NCI-H2227 treated with DMSO at 0.1 percent for 48 hours (cell line): ENCODE results near the gene RPL37A.
"Not testable (repeated sequence)": the region's sequence is repeated elsewhere in the genome, so short reads cannot be mapped to it uniquely, and the experiment has no call there.

Experiments
- DNase-seq: peaks from one replicate; lab custom pipeline; 2025; lab: John Stamatoyannopoulos, UW

Gene RPL37A

GRCh38 chr2:216517447-216518225, 19.0 kb downstream of the RPL37A start:
- no peak for DNase-seq

GRCh38 chr2:216518566-216519119, 20.0 kb downstream of the RPL37A start:
- DNase-seq = not testable (repeated sequence)

- DNase-seq = peak; percentile 89
Measured at GRCh38 chr2:216519154-216519762, 20.6 kb downstream of the RPL37A start.

- DNase-seq = no peak
Measured at GRCh38 chr2:216520112-216520511, 21.5 kb downstream of the RPL37A start.

GRCh38 chr2:216522892-216523502, 24.4 kb downstream of the RPL37A start:
- no peak for DNase-seq

GRCh38 chr2:216525972-216526371, 27.3 kb downstream of the RPL37A start:
- no peak for DNase-seq

- DNase-seq = no peak
Measured at GRCh38 chr2:216526939-216527338, 28.3 kb downstream of the RPL37A start.

- DNase-seq = no peak
Measured at GRCh38 chr2:216527600-216527999, 29.0 kb downstream of the RPL37A start.

GRCh38 chr2:216532562-216532961, 33.9 kb downstream of the RPL37A start:
- DNase-seq = no peak

GRCh38 chr2:216533609-216534008, 35.0 kb downstream of the RPL37A start:
- no peak for DNase-seq

- no peak for DNase-seq
Measured at GRCh38 chr2:216534809-216535208, 36.2 kb downstream of the RPL37A start.

GRCh38 chr2:216535454-216535995, 36.9 kb downstream of the RPL37A start:
- no peak for DNase-seq

- DNase-seq = peak; percentile 43
Measured at GRCh38 chr2:216536734-216537210, 38.1 kb downstream of the RPL37A start.

- no peak for DNase-seq
Measured at GRCh38 chr2:216537366-216537765, 38.7 kb downstream of the RPL37A start.

GRCh38 chr2:216538538-216538937, 39.9 kb downstream of the RPL37A start:
- DNase-seq = no peak

- DNase-seq = no peak
Measured at GRCh38 chr2:216539120-216539519, 40.5 kb downstream of the RPL37A start.

- DNase-seq = no peak
Measured at GRCh38 chr2:216539791-216540241, 41.2 kb downstream of the RPL37A start.

GRCh38 chr2:216540920-216541319, 42.3 kb downstream of the RPL37A start:
- no peak for DNase-seq

- no peak for DNase-seq
Measured at GRCh38 chr2:216541505-216541904, 42.9 kb downstream of the RPL37A start.

- no peak for DNase-seq
Measured at GRCh38 chr2:216545359-216545758, 46.7 kb downstream of the RPL37A start.

- DNase-seq = no peak
Measured at GRCh38 chr2:216546241-216546640, 47.6 kb downstream of the RPL37A start.

GRCh38 chr2:216546641-216547403, 48.2 kb downstream of the RPL37A start:
- no peak for DNase-seq
